Fibroblast of the aortic adventitia (primary cell): Measurements from ENCODE around the gene BGLAP. TPM values are rescaled to one million over a fixed set of nuclear protein-coding genes. Genes with fewer than 3 reads are reported as not detected.

Experiments used
- DNase-seq: peaks from one replicate; pipeline ENCODE4 v3.0.0-alpha.2; 2010; ENCODE audit warnings: low read depth
- H3K4me3 ChIP-seq: 2 replicates; pipeline ENCODE4 v1.5.1; 2011; ENCODE audit warnings: low read depth, mild to moderate bottlenecking, control low read depth, low read length, moderate library complexity
- CTCF ChIP-seq: IDR thresholded peaks from 2 replicates; pipeline ENCODE4 v1.5.1; 2011; ENCODE audit warnings: mild to moderate bottlenecking, low read length, control low read depth, inconsistent platforms; ENCODE audit not compliant: insufficient read depth
- small RNA-seq: library from RNA; depleted of rRNA; stranded (forward); fragments of <200 nt; gene quantifications from one replicate; pipeline ENCODE3, GENCODE V24; 2012
- total RNA-seq: library from RNA; depleted of rRNA; stranded (reverse); fragments of >200 nt; gene quantifications from 2 replicates; pipeline ENCODE4 v1.2.3, GENCODE V29; 2012; ENCODE audit warnings: low replicate concordance

The BGLAP gene
- total RNA-seq, 1 donor, result 0.18 TPM

- DNase-seq, result peak; percentile 76
- no peak for TF ChIP-seq CTCF
- peak overlapping the region; percentile 76 for H3K4me3 ChIP-seq
These were observed 49.5 kb downstream of the BGLAP start for GRCh38 chr1:156291226-156292061.

Small RNAs within 50 kb of the gene (small RNA-seq; reads per million reads assigned to genes)
- gene RF00568, result not detected

Other genes starting within 250 kb of the BGLAP start
- 339 and 472 TPM in 2 replicates for gene SSR2, start 221.2 kb upstream of the BGLAP start, total RNA-seq
- 8.5 and 22.0 TPM in 2 replicates for gene UBQLN4, start 188.4 kb upstream of the BGLAP start, total RNA-seq
- gene LAMTOR2, start 187.4 kb upstream of the BGLAP start, total RNA-seq, result 40.4 and 74.7 TPM in 2 replicates
- not detected in 2 replicates for gene RAB25, start 181.0 kb upstream of the BGLAP start, total RNA-seq
- gene MEX3A, start 159.7 kb upstream of the BGLAP start, total RNA-seq, result 0.90 TPM in 2 replicates
- 502 and 1,039 TPM in 2 replicates for gene LMNA, start 127.5 kb upstream of the BGLAP start, total RNA-seq
- 1.4 and 3.2 TPM in 2 replicates for gene SEMA4A, start 88.6 kb upstream of the BGLAP start, total RNA-seq
- 13.8 and 14.5 TPM in 2 replicates for gene SLC25A44, start 48.1 kb upstream of the BGLAP start, total RNA-seq
- gene PMF1, start 29.2 kb upstream of the BGLAP start, total RNA-seq, result 42.6 and 44.6 TPM in 2 replicates
- 0.63 TPM in 1 of 2 replicates, not detected in the other for gene PAQR6, start 5.9 kb downstream of the BGLAP start, total RNA-seq
- 29.9 and 43.3 TPM in 2 replicates for gene SMG5, start 40.6 kb downstream of the BGLAP start, total RNA-seq
- 1.4 and 2.1 TPM in 2 replicates for gene TMEM79, start 42.1 kb downstream of the BGLAP start, total RNA-seq
- 62.4 and 71.5 TPM in 2 replicates for gene GLMP, start 53.5 kb downstream of the BGLAP start, total RNA-seq
- not detected in 2 replicates for gene VHLL, start 57.1 kb downstream of the BGLAP start, total RNA-seq
- gene CCT3, start 96.1 kb downstream of the BGLAP start, total RNA-seq, result 96.6 and 284 TPM in 2 replicates
- not detected in 2 replicates for gene TSACC, start 96.3 kb downstream of the BGLAP start, total RNA-seq
- gene RHBG, start 127.0 kb downstream of the BGLAP start, total RNA-seq, result not detected in 2 replicates